ENCODE data around the gene ABL2. TPM values are rescaled to one million over a fixed set of nuclear protein-coding genes. Genes with fewer than 3 reads are reported as not detected.
A peak's percentile ranks its signal among the peaks of the same experiment; 100 is the strongest.
"Not testable (repeated sequence)": the region's sequence is repeated elsewhere in the genome, so short reads cannot be mapped to it uniquely, and the experiment has no call there.

ABL2 gene
- total and polyA plus RNA-seq, 7 donors: 1.2 to 32.6 (median 10.3) TPM

- Histone ChIP-seq H3K9me3 (no peaks in the 10 kb centered on the region), H3K4me3 (no peak overlapping the region), H3K27ac (peak overlapping the region; percentile 42 to 68 (median 50)), H3K4me1 (peaks cover 0 to 55% (median 48%) of the 10 kb centered on the region in 4 donors), H3K27me3 (no peaks in the 10 kb centered on the region), H3K36me3 (no peaks in the 10 kb centered on the region)
- intact Hi-C loops (cut with DNase I): loop anchor here (5.0 kb wide), 1 partner anchor 53 kb away; no protein-coding TSS in a partner anchor
- no peak for DNase-seq
- WGBS, 2 donors: 68 to 80% methylated on average over 2 of the region's 2 CpGs
- TF ChIP-seq POLR2AphosphoS5 (IDR thresholded peaks at IDR 0.05) (no peak), CTCF (IDR thresholded peaks at IDR 0.05) (no peak), POLR2A (IDR thresholded peaks at IDR 0.05) (no peak), EP300 (IDR thresholded peaks at IDR 0.05) (no peak)
These were observed 54.3 kb downstream of the ABL2 start for GRCh38 chr1:179175011-179175841.

GRCh38 chr1:179170468-179170770 is 59.1 kb downstream of the ABL2 start:
- peak overlapping the region in 1 of 4 donors; percentile 36 for H3K27ac ChIP-seq
- WGBS, 2 donors: 97 to 98% methylated on average over 10 of the region's 10 CpGs
- DNase-seq; intact Hi-C loops (cut with DNase I); H3K4me3 ChIP-seq; H3K27me3 ChIP-seq; H3K9me3 ChIP-seq; H3K36me3 ChIP-seq: not testable (repeated sequence)
- peaks cover 0 to 44% (median 33%) of the 10 kb centered on the region in 4 donors for H3K4me1 ChIP-seq

GRCh38 chr1:179169616-179170467 is 59.6 kb downstream of the ABL2 start:
- H3K27ac ChIP-seq: peak overlapping the region in 1 of 4 donors; percentile 36
- 84 to 90% methylated on average over 3 of the region's 3 CpGs for WGBS, 2 donors

GRCh38 chr1:179168536-179168935 is 60.9 kb downstream of the ABL2 start:
- H3K27ac ChIP-seq: no peak overlapping the region

More at GRCh38 chr1:179169616-179170467, 59.6 kb downstream of the ABL2 start:
- intact Hi-C loops (cut with DNase I): no loop called here
- H3K4me1 ChIP-seq: peaks cover 0 to 42% (median 30%) of the 10 kb centered on the region in 4 donors
- H3K36me3 ChIP-seq: no peaks in the 10 kb centered on the region
- no peaks in the 10 kb centered on the region for H3K9me3 ChIP-seq
- no peak overlapping the region for H3K4me3 ChIP-seq
- no peaks in the 10 kb centered on the region for H3K27me3 ChIP-seq
- TF ChIP-seq EP300 (IDR thresholded peaks at IDR 0.05): no peak
- DNase-seq: no peak

GRCh38 chr1:179167955-179168354 is 61.5 kb downstream of the ABL2 start:
- DNase-seq: no peak
- 80 to 89% methylated on average over 1 of the region's 1 CpG for WGBS, 2 donors
- peaks cover 0 to 42% (median 29%) of the 10 kb centered on the region in 4 donors for H3K4me1 ChIP-seq
- H3K36me3 ChIP-seq: no peaks in the 10 kb centered on the region
- H3K27me3 ChIP-seq: no peaks in the 10 kb centered on the region
- H3K27ac ChIP-seq: peak overlapping the region in 1 of 4 donors; percentile 45
- TF ChIP-seq POLR2A (IDR thresholded peaks at IDR 0.05) (no peak), CTCF (IDR thresholded peaks at IDR 0.05) (no peak), EP300 (IDR thresholded peaks at IDR 0.05) (no peak), POLR2AphosphoS5 (IDR thresholded peaks at IDR 0.05) (no peak)
- intact Hi-C loops (cut with DNase I): no loop called here
- no peaks in the 10 kb centered on the region for H3K9me3 ChIP-seq
- no peak overlapping the region for H3K4me3 ChIP-seq

More at GRCh38 chr1:179168536-179168935, 60.9 kb downstream of the ABL2 start:
- Histone ChIP-seq H3K4me1 (peaks cover 0 to 42% (median 29%) of the 10 kb centered on the region in 4 donors), H3K4me3 (no peak overlapping the region), H3K36me3 (no peaks in the 10 kb centered on the region), H3K27me3 (no peaks in the 10 kb centered on the region), H3K9me3 (no peaks in the 10 kb centered on the region)
- no peak for DNase-seq
- intact Hi-C loops (cut with DNase I): no loop called here
- TF ChIP-seq POLR2A (IDR thresholded peaks at IDR 0.05) (no peak), POLR2AphosphoS5 (IDR thresholded peaks at IDR 0.05) (no peak), EP300 (IDR thresholded peaks at IDR 0.05) (no peak), CTCF (IDR thresholded peaks at IDR 0.05) (no peak)
- WGBS, 2 donors: 80 to 83% methylated on average over 3 of the region's 3 CpGs
